Keratinocyte (primary cell): ENCODE data around the gene TENM4.

Experiments used
- EZH2 ChIP-seq: IDR thresholded peaks from one replicate; pipeline ENCODE4 v1.6.1; 2012; ENCODE audit warnings: inconsistent platforms, mild to moderate bottlenecking, low read length, moderate library complexity
- TF ChIP-seq, protein P1 (sequence below), 3 experiments: IDR thresholded peaks in 1 of 3; conservative IDR thresholded peaks in 1 of 3; optimal IDR thresholded peaks in 1 of 3; 2 replicates in 2 of 3; 3 replicates in 1 of 3; pipeline versions ENCODE3 to v1.5.1; 2011; ENCODE audit warnings: low read length in 3 of 3, mild to moderate bottlenecking in 3 of 3, moderate library complexity in 2 of 3, control low read depth in 1 of 3, inconsistent platforms in 1 of 3; ENCODE audit not compliant: insufficient read depth in 2 of 3; ENCODE audit errors: extremely low read depth in 1 of 3

DNA sequence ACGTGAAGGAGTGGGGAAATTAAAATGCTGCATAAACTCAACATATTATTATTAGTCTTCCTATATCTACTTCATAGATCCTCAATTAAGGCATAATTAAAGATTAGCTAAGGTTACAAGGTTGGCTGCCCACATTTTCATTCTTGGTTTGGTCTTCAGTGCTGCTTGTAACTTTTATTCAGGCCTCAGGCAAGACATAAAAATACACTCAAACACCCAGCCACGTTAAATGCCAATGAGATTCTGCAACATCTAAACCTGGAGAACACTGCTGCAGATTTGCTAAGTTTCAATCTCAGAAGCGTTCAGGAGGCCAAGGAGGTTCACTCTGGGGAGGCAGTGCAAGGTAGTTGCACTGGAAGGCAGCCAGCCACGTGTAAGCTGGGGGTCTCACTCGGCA lies 507.5 kb downstream of the TENM4 start:
- TF ChIP-seq, protein P1, sequence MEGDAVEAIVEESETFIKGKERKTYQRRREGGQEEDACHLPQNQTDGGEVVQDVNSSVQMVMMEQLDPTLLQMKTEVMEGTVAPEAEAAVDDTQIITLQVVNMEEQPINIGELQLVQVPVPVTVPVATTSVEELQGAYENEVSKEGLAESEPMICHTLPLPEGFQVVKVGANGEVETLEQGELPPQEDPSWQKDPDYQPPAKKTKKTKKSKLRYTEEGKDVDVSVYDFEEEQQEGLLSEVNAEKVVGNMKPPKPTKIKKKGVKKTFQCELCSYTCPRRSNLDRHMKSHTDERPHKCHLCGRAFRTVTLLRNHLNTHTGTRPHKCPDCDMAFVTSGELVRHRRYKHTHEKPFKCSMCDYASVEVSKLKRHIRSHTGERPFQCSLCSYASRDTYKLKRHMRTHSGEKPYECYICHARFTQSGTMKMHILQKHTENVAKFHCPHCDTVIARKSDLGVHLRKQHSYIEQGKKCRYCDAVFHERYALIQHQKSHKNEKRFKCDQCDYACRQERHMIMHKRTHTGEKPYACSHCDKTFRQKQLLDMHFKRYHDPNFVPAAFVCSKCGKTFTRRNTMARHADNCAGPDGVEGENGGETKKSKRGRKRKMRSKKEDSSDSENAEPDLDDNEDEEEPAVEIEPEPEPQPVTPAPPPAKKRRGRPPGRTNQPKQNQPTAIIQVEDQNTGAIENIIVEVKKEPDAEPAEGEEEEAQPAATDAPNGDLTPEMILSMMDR (optimal IDR thresholded peaks at IDR 0.05 in 1 of 3, IDR thresholded peaks at IDR 0.05 in 1 of 3, conservative IDR thresholded peaks at IDR 0.05 in 1 of 3; ENCODE audit: extremely low read depth in 1 of 3, insufficient read depth in 2 of 3, low read length in 3 of 3), result no peak
- TF ChIP-seq EZH2, result no peak
